ENCODE data around the gene CCDC102A. TPM values are rescaled to one million over a fixed set of nuclear protein-coding genes. Genes with fewer than 3 reads are reported as not detected.
A peak's percentile ranks its signal among the peaks of the same experiment; 100 is the strongest.

The CCDC102A gene
- total RNA-seq, 1 donor from 2014 or later: 30.6 TPM

DNA sequence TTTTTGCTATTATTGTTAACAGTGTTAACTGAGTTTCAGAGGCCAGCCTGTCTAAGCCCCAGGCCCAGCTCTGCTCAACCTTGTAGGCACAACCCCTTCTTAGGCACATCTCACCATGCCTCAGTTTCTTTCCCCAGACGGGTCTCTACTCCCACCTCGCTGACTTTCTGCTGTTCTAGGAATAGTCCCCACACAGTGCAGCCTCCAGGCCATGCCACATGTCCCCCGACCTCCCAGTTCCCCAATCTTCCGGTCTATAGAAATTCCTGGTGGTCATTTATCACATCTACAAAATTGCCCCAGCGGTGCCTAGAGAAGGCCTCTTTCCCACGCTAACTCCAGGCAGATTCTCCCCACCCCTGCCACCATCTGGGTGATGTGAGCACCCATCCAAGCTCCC lies 40.8 kb upstream of the CCDC102A start:
- Mint-ChIP-seq H3K27me3 (ENCODE audit: low read depth) (peaks cover 2% of the 10 kb centered on the region), H3K4me3 (no peak overlapping the region), H3K9me3 (no peaks in the 10 kb centered on the region), H3K27ac (peak overlapping the region; percentile 0), H3K4me1 (peaks cover 28% of the 10 kb centered on the region), H3K36me3 (no peaks in the 10 kb centered on the region)
- no peak for TF ChIP-seq CTCF (IDR thresholded peaks at IDR 0.05; ENCODE audit: unreplicated experiment)
- no peak for DNase-seq (ENCODE audit: low spot score in 2 of 2, unreplicated experiment in 2 of 2)

GRCh38 chr16:57576429-57576870 lies 40.1 kb upstream of the CCDC102A start:
- peak; percentile 61 to 87 for DNase-seq (ENCODE audit: low spot score in 2 of 2, unreplicated experiment in 2 of 2)
- peak; percentile 97 for TF ChIP-seq CTCF (IDR thresholded peaks at IDR 0.05; ENCODE audit: unreplicated experiment)
- H3K27me3 Mint-ChIP-seq (ENCODE audit: low read depth): no peaks in the 10 kb centered on the region
- no peak overlapping the region for H3K4me3 Mint-ChIP-seq
- peaks cover 26% of the 10 kb centered on the region for H3K4me1 Mint-ChIP-seq
- H3K36me3 Mint-ChIP-seq: no peaks in the 10 kb centered on the region
- H3K27ac Mint-ChIP-seq: no peak overlapping the region
- no peaks in the 10 kb centered on the region for H3K9me3 Mint-ChIP-seq

DNA sequence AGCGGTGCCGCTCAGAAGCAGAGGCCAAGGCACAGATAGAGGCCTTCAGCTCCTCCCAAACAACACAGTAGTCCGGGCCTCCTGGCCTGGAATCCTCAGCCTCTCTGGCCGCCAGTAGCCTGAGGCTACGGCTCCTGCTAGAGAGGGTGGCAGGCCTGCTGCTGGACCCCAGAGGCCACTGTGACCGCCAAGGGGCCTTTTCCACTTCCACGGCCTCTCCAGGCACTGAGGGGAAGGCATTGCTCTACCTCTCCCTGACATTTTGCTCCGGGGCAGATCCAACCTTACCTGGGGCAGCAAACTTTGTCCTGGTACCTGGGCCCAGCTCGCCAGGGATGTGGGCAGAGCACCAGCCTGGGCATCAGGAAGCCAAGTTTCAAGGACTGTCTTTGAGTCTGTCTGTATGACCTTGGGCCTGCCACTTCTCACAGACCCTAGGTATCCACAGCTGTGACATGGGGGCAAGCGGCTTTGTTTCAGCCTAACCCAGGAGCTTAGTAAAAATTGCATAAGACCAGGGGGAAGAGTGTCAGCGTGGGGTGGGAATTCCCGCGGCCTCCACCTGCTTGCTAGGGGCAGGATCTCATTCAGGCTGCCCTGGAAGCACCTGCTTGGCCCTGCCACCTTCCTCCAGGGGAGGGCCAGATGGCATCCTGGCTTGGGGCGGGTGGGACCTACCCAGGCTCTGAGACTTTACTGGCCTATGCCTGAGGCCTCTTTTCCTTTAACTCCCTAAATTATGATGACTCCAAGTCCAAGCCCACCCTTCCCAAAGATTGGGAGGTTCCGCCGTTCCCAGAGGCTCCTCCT lies 39.3 kb upstream of the CCDC102A start:
- H3K27me3 Mint-ChIP-seq (ENCODE audit: low read depth): no peaks in the 10 kb centered on the region
- TF ChIP-seq CTCF (IDR thresholded peaks at IDR 0.05; ENCODE audit: unreplicated experiment): no peak
- H3K4me1 Mint-ChIP-seq: peaks cover 26% of the 10 kb centered on the region
- H3K27ac Mint-ChIP-seq: no peak overlapping the region
- H3K36me3 Mint-ChIP-seq: no peaks in the 10 kb centered on the region
- H3K9me3 Mint-ChIP-seq: no peaks in the 10 kb centered on the region
- H3K4me3 Mint-ChIP-seq: no peak overlapping the region
- no peak for DNase-seq (ENCODE audit: low spot score in 2 of 2, unreplicated experiment in 2 of 2)

- H3K9me3 Mint-ChIP-seq: peaks cover 4% of the 10 kb centered on the region
- peaks cover 24% of the 10 kb centered on the region for H3K4me1 Mint-ChIP-seq
- H3K4me3 Mint-ChIP-seq: no peak overlapping the region
- no peak for TF ChIP-seq CTCF (IDR thresholded peaks at IDR 0.05; ENCODE audit: unreplicated experiment)
- no peaks in the 10 kb centered on the region for H3K27me3 Mint-ChIP-seq (ENCODE audit: low read depth)
- peak overlapping the region; percentile 9 for H3K27ac Mint-ChIP-seq
- H3K36me3 Mint-ChIP-seq: peaks cover 2% of the 10 kb centered on the region
- DNase-seq (ENCODE audit: low spot score in 2 of 2, unreplicated experiment in 2 of 2): no peak
These were observed 38.5 kb upstream of the CCDC102A start for GRCh38 chr16:57574646-57575467.

DNA sequence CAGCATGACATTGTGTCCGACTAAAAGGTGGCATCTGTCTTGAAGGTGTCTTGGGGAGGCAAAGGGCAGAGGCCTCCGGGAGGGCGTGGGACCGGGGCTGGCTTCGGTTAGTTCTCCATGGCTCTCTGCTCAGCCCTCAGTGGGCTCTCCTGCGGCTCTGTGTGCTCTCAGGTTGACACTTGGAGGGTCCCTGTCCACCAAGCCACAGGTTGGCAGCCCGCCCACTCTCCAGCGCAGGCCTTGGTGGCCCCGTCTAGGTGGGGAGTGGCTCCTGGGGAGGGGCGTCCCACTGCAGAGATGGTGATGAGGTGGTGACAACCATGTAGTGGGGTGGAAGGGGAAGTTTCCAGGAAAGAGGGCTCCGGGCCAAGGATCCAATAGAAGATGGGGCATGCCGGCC lies 37.7 kb upstream of the CCDC102A start:
- H3K36me3 Mint-ChIP-seq: peaks cover 9% of the 10 kb centered on the region
- H3K4me3 Mint-ChIP-seq: no peak overlapping the region
- H3K4me1 Mint-ChIP-seq: peaks cover 21% of the 10 kb centered on the region
- H3K9me3 Mint-ChIP-seq: peaks cover 10% of the 10 kb centered on the region
- TF ChIP-seq CTCF (IDR thresholded peaks at IDR 0.05; ENCODE audit: unreplicated experiment): no peak
- H3K27ac Mint-ChIP-seq: peak overlapping the region; percentile 9
- H3K27me3 Mint-ChIP-seq (ENCODE audit: low read depth): no peaks in the 10 kb centered on the region
- DNase-seq (ENCODE audit: low spot score in 2 of 2, unreplicated experiment in 2 of 2): no peak
